GM12875 (cell line): ENCODE data around the gene CORO1C.

Experiments used
- H3K4me3 ChIP-seq: one replicate; pipeline ENCODE4 v1.5.1; 2011; ENCODE audit warnings: low read depth, low read length, control low read depth
- TF ChIP-seq, protein P1 (sequence below): IDR thresholded peaks from 2 replicates; pipeline ENCODE4 v1.5.1; 2011; ENCODE audit warnings: low read depth, mild to moderate bottlenecking, control low read depth, inconsistent platforms, low read length, moderate library complexity, borderline replicate concordance; ENCODE audit not compliant: insufficient read depth

Gene CORO1C

DNA sequence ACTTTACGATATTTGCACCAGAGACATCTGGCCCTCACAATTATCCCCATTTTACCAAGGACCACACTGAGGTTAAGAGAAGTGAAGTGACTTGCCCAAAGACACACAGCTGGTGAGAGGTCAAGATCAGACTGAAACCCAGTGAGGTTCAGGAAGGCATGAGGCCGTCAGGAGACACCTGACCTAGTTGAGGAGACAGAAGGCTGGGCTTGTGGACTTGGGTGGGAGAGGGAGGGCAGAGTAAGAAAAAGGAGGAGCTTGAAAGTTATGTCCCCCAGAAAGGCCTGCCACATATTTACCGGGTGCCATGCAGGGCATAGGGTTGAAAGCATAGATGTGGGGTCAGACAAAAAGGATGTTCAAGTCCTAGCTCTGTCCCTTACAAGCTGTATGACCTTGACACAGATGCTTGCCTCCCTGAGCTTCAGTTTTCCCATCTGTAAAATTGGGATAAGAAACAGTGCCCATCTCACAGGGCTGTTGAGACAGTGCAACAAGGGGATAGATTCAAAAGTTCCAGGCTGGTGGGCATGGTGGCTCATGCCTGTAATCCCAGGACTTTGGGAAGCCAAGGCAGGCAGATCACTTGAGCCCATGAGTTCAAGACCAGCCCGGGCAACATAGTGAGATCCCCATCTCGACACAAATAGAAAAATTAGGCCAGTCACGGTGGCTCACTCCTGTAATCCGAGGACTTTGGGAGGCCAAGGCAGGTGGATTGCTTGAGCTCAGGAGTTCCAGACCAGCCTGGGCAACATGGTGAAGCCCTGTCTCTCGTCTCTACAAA is 104.0 kb downstream of the CORO1C start:
- H3K4me3 ChIP-seq = no peak overlapping the region
- TF ChIP-seq, protein P1, sequence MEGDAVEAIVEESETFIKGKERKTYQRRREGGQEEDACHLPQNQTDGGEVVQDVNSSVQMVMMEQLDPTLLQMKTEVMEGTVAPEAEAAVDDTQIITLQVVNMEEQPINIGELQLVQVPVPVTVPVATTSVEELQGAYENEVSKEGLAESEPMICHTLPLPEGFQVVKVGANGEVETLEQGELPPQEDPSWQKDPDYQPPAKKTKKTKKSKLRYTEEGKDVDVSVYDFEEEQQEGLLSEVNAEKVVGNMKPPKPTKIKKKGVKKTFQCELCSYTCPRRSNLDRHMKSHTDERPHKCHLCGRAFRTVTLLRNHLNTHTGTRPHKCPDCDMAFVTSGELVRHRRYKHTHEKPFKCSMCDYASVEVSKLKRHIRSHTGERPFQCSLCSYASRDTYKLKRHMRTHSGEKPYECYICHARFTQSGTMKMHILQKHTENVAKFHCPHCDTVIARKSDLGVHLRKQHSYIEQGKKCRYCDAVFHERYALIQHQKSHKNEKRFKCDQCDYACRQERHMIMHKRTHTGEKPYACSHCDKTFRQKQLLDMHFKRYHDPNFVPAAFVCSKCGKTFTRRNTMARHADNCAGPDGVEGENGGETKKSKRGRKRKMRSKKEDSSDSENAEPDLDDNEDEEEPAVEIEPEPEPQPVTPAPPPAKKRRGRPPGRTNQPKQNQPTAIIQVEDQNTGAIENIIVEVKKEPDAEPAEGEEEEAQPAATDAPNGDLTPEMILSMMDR = no peak

DNA sequence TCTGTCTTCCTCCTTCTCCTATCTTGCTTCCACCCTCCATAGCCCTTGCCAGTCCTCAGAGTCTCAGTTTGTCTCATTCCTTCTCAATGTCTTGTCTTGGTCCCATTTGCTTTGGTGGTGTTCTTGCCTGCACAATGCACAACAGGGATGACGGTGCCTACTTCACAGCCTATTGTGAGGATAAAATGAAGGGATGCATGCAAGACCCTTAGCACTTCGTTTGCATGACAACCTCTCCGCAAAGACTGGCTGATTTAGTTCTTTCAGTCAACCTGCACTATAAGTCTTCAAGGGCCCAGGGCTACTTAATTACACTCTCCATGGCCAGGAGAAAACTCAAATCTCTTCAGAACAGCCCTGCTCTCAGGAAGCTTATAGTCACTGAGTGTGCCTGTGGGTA is 106.1 kb downstream of the CORO1C start:
- TF ChIP-seq, protein P1 = no peak
- H3K4me3 ChIP-seq = no peak overlapping the region

- TF ChIP-seq, protein P1 = no peak
- H3K4me3 ChIP-seq = no peak overlapping the region
These were observed 107.7 kb downstream of the CORO1C start for GRCh38 chr12:108623577-108623976.

DNA sequence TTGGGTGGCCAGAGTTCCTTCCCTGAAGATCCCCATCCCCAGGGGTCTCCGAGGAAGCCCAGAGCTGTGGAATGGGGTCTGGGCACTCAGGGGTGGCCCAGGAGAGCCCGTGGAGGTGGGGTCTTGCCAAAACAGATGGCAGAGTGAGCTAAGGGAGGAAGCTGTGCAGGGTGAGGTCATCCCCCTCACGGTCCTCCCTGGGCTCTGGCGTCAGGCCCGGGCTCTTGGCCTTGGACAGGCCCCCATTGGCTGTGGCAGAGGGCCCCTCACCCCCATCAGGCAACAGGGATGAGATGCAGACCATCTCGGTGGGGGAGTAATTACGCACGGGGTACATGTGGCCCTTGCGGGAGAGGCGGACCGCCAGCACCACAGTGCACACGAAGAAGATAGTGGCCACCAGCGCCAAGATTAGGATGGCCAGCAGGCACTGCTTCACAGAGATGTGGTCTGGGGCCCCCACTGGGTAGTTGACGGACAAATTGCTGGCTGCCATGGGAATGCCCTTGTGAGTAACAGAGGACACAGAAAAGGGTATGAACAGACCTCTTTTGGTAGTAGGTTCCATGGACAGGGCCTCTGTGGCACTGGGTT is 108.3 kb downstream of the CORO1C start:
- TF ChIP-seq, protein P1 = no peak
- H3K4me3 ChIP-seq = no peak overlapping the region

GRCh38 chr12:108622421-108622820 is 108.9 kb downstream of the CORO1C start:
- TF ChIP-seq, protein P1 = no peak
- H3K4me3 ChIP-seq = no peak overlapping the region

GRCh38 chr12:108621161-108621560 is 110.2 kb downstream of the CORO1C start:
- TF ChIP-seq, protein P1 = no peak
- H3K4me3 ChIP-seq = no peak overlapping the region
